SU-DHL-6 (cell line): Measurements from ENCODE around the gene IFIH1.

ENCODE experiments used
- H2AFZ ChIP-seq: fragments of 200-600 bp; sonication (generic); 2 replicates; pipeline ENCODE4 v1.6.1; 2014; ENCODE audit warnings: low read depth, mild to moderate bottlenecking, moderate library complexity, mixed read lengths, antibody characterized with exemption, low read length; ENCODE audit not compliant: severe bottlenecking
- H3F3A ChIP-seq: fragments of 200-600 bp; shearing (Covaris generic); 2 replicates; pipeline ENCODE4 v1.6.0; 2016; ENCODE audit warnings: antibody characterized with exemption, mild to moderate bottlenecking; ENCODE audit not compliant: insufficient read depth
- H3K27ac ChIP-seq: fragments of 200-600 bp; sonication (generic); 2 replicates; pipeline ENCODE4 v1.5.1; 2016; ENCODE audit warnings: low read depth, mild to moderate bottlenecking, low read length, moderate library complexity, mixed read lengths
- H3K27me3 ChIP-seq: fragments of 200-600 bp; sonication (generic), shearing (Covaris generic); 2 replicates; pipeline ENCODE4 v1.6.0; 2014; ENCODE audit warnings: mild to moderate bottlenecking, low read length
- H3K36me3 ChIP-seq: fragments of 200-600 bp; sonication (generic); 2 replicates; pipeline ENCODE4 v1.6.1; 2014; ENCODE audit warnings: mild to moderate bottlenecking, low read length, mixed read lengths
- H3K4me2 ChIP-seq: fragments of 300-600, 200-600 bp; shearing (Covaris generic), sonication (generic); 2 replicates; pipeline ENCODE4 v1.6.0; 2014; ENCODE audit warnings: low read length, low read depth, mild to moderate bottlenecking; ENCODE audit not compliant: poor library complexity, severe bottlenecking
- H3K4me3 ChIP-seq: fragments of 200-600 bp; sonication (generic); 2 replicates; pipeline ENCODE4 v1.5.1; 2014; ENCODE audit warnings: antibody characterized with exemption, low read length, mild to moderate bottlenecking, mixed read lengths; ENCODE audit not compliant: insufficient read depth, poor library complexity, severe bottlenecking
- H3K79me2 ChIP-seq: fragments of 200-600 bp; sonication (generic); 2 replicates; pipeline ENCODE4 v1.6.1; 2014; ENCODE audit warnings: mild to moderate bottlenecking, low read length, moderate library complexity; ENCODE audit not compliant: insufficient read depth
- H3K9ac ChIP-seq: fragments of 200-600 bp; sonication (generic); 2 replicates; pipeline ENCODE4 v1.7.0; 2014; ENCODE audit warnings: mild to moderate bottlenecking, low read length
- H3K9me2 ChIP-seq: fragments of 200-600 bp; sonication (generic); replicated peaks from 2 replicates; pipeline ENCODE4 v1.6.1; 2014; ENCODE audit warnings: low read length; ENCODE audit not compliant: insufficient read depth
- H3K9me3 ChIP-seq: fragments of 200-600 bp; sonication (generic); 2 replicates; pipeline ENCODE4 v1.6.1; 2014; ENCODE audit warnings: low read length, mixed read lengths; ENCODE audit not compliant: insufficient read depth
- H4K20me1 ChIP-seq: fragments of 200-600 bp; sonication (generic); 2 replicates; pipeline ENCODE4 v1.6.1; 2014; ENCODE audit warnings: low read depth, mild to moderate bottlenecking, antibody characterized with exemption, low read length, moderate library complexity, mixed read lengths
- EZH2phosphoT487 ChIP-seq: fragments of 200-600 bp; sonication (generic), shearing (Covaris generic); conservative IDR thresholded peaks from 2 replicates; pipeline ENCODE4 v1.6.1; 2018; ENCODE audit warnings: mild to moderate bottlenecking, antibody characterized with exemption, low read length, moderate library complexity, mixed read lengths
- TF ChIP-seq, protein P1 (sequence below): fragments of 200-600 bp; sonication (generic); IDR thresholded peaks from one replicate; pipeline ENCODE4 v1.5.1; 2017; ENCODE audit warnings: antibody characterized with exemption, mild to moderate bottlenecking, low read length, moderate library complexity; ENCODE audit not compliant: insufficient read depth, poor library complexity, severe bottlenecking

IFIH1 gene

DNA sequence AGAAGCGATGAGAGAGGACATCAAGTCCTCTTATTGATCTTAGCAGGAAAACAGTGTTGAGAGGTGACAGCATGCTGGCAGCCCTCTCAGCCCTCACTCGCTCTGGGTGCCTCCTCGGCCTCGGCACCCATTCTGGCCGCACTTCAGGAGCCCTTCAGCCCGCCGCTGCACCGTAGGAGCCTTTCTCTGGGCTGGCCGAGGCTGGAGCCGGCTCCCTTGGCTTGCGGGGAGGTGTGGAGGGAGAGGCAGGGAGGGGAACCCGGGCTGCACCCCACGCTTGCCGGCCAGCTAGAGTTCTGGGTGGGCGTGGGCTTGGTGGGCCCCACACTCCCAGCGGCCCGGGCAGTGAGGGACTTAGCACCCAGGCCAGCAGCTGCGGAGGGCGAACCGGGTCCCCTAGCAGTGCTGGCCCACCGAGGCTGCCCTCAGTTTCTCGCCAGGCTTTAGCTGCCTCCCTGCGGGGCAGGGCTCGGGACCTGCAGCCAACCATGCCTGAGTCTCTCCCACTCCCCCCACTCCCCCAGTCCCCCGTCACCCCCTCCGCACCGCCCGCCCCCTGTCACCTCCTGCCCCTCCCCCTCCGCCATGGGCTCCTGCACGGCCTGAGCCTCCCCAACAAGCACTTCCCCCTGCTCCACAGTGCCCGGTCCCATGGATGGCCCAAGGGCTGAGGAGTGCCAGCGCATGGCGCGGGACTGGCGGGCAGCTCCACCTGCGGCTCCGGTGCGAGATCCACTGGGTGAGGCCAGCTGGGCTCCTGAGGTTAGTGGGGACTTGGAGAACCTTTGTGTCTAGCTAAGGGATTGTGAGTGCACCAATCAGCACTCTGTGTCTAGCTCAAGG is 83.6 kb downstream of the IFIH1 start:
- Histone ChIP-seq H3F3A (no peaks in the 10 kb centered on the region), H3K9ac (no peak overlapping the region)
- TF ChIP-seq, protein P1, sequence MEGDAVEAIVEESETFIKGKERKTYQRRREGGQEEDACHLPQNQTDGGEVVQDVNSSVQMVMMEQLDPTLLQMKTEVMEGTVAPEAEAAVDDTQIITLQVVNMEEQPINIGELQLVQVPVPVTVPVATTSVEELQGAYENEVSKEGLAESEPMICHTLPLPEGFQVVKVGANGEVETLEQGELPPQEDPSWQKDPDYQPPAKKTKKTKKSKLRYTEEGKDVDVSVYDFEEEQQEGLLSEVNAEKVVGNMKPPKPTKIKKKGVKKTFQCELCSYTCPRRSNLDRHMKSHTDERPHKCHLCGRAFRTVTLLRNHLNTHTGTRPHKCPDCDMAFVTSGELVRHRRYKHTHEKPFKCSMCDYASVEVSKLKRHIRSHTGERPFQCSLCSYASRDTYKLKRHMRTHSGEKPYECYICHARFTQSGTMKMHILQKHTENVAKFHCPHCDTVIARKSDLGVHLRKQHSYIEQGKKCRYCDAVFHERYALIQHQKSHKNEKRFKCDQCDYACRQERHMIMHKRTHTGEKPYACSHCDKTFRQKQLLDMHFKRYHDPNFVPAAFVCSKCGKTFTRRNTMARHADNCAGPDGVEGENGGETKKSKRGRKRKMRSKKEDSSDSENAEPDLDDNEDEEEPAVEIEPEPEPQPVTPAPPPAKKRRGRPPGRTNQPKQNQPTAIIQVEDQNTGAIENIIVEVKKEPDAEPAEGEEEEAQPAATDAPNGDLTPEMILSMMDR, result no peak
- no peak for TF ChIP-seq EZH2phosphoT487

DNA sequence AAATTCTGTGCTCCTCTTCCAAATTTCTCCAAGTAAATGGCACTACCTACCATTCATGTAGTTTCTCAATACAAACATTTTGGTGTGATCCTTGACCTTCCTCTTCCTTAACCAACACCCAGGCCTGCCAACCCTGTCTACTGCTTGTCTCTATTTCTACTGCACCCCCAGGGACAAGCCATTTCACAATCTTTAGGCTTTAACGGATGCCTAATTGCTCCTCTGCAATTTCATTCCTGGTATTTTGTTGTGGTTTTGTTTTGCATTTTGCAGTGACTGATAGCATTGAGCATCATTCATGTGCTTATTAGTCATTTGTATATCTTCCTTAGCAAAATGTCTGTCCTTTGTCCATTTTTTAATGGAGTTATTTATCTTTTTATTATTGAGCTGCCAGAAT is 85.3 kb downstream of the IFIH1 start:
- Histone ChIP-seq H3K4me2 (no peak overlapping the region), H3K36me3 (no peaks in the 10 kb centered on the region), H3K79me2 (no peaks in the 10 kb centered on the region), H4K20me1 (no peaks in the 10 kb centered on the region), H3K4me3 (no peak overlapping the region), H3K27me3 (no peaks in the 10 kb centered on the region), H3K9me3 (no peaks in the 10 kb centered on the region), H3K9ac (no peak overlapping the region), H3K9me2 (no peaks in the 10 kb centered on the region), H2AFZ (no peak overlapping the region), H3K27ac (no peak overlapping the region), H3F3A (no peaks in the 10 kb centered on the region)
- TF ChIP-seq EZH2phosphoT487, result no peak
- TF ChIP-seq, protein P1, result no peak

More for the DNA sequence above, 83.6 kb downstream of the IFIH1 start:
- no peak overlapping the region for H3K4me2 ChIP-seq
- H3K9me2 ChIP-seq, result no peaks in the 10 kb centered on the region
- H3K9me3 ChIP-seq, result no peaks in the 10 kb centered on the region
- H2AFZ ChIP-seq, result no peak overlapping the region
- H3K79me2 ChIP-seq, result no peaks in the 10 kb centered on the region
- no peak overlapping the region for H3K27ac ChIP-seq
- no peaks in the 10 kb centered on the region for H3K36me3 ChIP-seq
- H3K4me3 ChIP-seq, result no peak overlapping the region
- no peaks in the 10 kb centered on the region for H4K20me1 ChIP-seq
- H3K27me3 ChIP-seq, result no peaks in the 10 kb centered on the region

DNA sequence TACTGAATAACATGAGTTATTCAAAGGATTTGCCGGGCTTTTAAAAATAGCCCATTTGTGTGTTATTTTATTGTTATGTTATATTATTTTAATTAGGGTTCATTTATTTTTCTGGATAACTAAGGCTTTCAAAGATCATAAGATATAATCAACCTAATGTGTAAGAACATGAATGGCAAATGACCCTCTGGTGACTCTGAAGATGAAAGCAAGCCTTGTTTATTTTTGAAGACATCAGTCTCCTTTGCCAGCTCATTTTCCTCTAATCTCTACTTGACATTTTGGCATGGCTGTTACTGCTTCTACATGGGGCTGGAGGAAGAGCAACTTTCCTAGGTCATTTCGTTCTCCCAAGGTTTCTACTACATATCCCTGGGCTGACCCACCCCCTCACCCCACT is 85.8 kb downstream of the IFIH1 start:
- no peaks in the 10 kb centered on the region for H3K79me2 ChIP-seq
- no peak overlapping the region for H3K4me2 ChIP-seq
- H3K9me2 ChIP-seq, result no peaks in the 10 kb centered on the region
- no peaks in the 10 kb centered on the region for H3F3A ChIP-seq
- H2AFZ ChIP-seq, result no peak overlapping the region
- no peaks in the 10 kb centered on the region for H3K27me3 ChIP-seq
- no peaks in the 10 kb centered on the region for H4K20me1 ChIP-seq
- no peaks in the 10 kb centered on the region for H3K9me3 ChIP-seq
- no peak overlapping the region for H3K27ac ChIP-seq
- H3K36me3 ChIP-seq, result no peaks in the 10 kb centered on the region
- H3K4me3 ChIP-seq, result no peak overlapping the region
- TF ChIP-seq, protein P1, result no peak
- no peak for TF ChIP-seq EZH2phosphoT487
- no peak overlapping the region for H3K9ac ChIP-seq
